Measurements from ENCODE around the gene WDR76.

- no peak for TF ChIP-seq POLR2A (IDR thresholded peaks at IDR 0.05)
- TF ChIP-seq, protein P1, sequence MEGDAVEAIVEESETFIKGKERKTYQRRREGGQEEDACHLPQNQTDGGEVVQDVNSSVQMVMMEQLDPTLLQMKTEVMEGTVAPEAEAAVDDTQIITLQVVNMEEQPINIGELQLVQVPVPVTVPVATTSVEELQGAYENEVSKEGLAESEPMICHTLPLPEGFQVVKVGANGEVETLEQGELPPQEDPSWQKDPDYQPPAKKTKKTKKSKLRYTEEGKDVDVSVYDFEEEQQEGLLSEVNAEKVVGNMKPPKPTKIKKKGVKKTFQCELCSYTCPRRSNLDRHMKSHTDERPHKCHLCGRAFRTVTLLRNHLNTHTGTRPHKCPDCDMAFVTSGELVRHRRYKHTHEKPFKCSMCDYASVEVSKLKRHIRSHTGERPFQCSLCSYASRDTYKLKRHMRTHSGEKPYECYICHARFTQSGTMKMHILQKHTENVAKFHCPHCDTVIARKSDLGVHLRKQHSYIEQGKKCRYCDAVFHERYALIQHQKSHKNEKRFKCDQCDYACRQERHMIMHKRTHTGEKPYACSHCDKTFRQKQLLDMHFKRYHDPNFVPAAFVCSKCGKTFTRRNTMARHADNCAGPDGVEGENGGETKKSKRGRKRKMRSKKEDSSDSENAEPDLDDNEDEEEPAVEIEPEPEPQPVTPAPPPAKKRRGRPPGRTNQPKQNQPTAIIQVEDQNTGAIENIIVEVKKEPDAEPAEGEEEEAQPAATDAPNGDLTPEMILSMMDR (IDR thresholded peaks at IDR 0.05): peak; percentile 63 to 81 (median 80)
Observed at GRCh38 chr15:43777267-43777914, 49.4 kb upstream of the WDR76 start.
